A673 (cell line): ENCODE results near the gene C5orf15.

Source experiments
- CTCF ChIP-seq: fragments of 300-800, 200-600 bp; sonication (generic); conservative IDR thresholded peaks from 2 replicates; pipeline ENCODE4 v1.5.1; 2017; ENCODE audit warnings: low read depth, mild to moderate bottlenecking, antibody characterized with exemption, low read length, moderate library complexity, mixed read lengths
- EZH2 ChIP-seq: fragments of 200-600 bp; sonication (generic); IDR thresholded peaks from 2 replicates; pipeline ENCODE4 v1.6.1; 2017; ENCODE audit warnings: borderline replicate concordance, low read depth, mild to moderate bottlenecking, mixed read lengths, antibody characterized with exemption, low read length; ENCODE audit not compliant: poor library complexity, severe bottlenecking

- TF ChIP-seq CTCF (no peak), EZH2 (no peak)
Measured at GRCh38 chr5:133977161-133977787, 8.8 kb upstream of the C5orf15 start.
